PC-9 (cell line): ENCODE data around the gene LIN37. TPM values are rescaled to one million over a fixed set of nuclear protein-coding genes. Genes with fewer than 3 reads are reported as not detected.

ENCODE experiments used
- BruUV-seq: library from RNA; stranded (reverse); fragments of 400-500 nt; replicated peaks from 2 replicates; lab custom pipeline; 2021; lab: Mats Ljungman, UMichigan
- CTCF ChIA-PET: fragments of 300-600 bp; sonication (Branson Sonifier 250); formaldehyde crosslinking; loops from one replicate; lab custom pipeline; 2022; ENCODE audit warnings: antibody characterized with exemption; lab: Charles Lee
- POLR2A ChIA-PET: fragments of 300-600 bp; sonication (Branson Sonifier 250); formaldehyde crosslinking; loops from one replicate; lab custom pipeline; 2022; ENCODE audit warnings: antibody characterized with exemption; ENCODE audit not compliant: unreplicated experiment; lab: Charles Lee
- DNase-seq, 2 experiments: peaks; one replicate each; pipeline versions ENCODE4 v3.0.0 to v3.0.0-alpha.2; 2015 to 2022; ENCODE audit warnings: mixed read lengths in 1 of 2
- H2AFZ ChIP-seq: fragments of 200-600 bp; sonication (generic); 2 replicates; pipeline ENCODE4 v1.8.1; 2017; ENCODE audit warnings: antibody characterized with exemption
- H3F3A ChIP-seq: fragments of 200-600 bp; sonication (generic); 2 replicates; pipeline ENCODE4 v1.8.1; 2017; ENCODE audit warnings: antibody characterized with exemption, mild to moderate bottlenecking, low read depth; ENCODE audit not compliant: insufficient read depth
- H3K27ac ChIP-seq: fragments of 200-600 bp; sonication (generic); 2 replicates; pipeline ENCODE4 v1.6.1; 2016; ENCODE audit warnings: mixed run types
- H3K27me3 ChIP-seq: fragments of 200-600 bp; sonication (generic); 2 replicates; pipeline ENCODE4 v1.6.1; 2016; ENCODE audit warnings: low read depth, mixed run types; ENCODE audit not compliant: insufficient read depth
- H3K36me3 ChIP-seq: fragments of 200-600 bp; sonication (generic); 2 replicates; pipeline ENCODE4 v1.6.1; 2016; ENCODE audit warnings: low read depth, mixed run types
- H3K4me1 ChIP-seq: fragments of 200-600 bp; sonication (generic); replicated peaks from 2 replicates; pipeline ENCODE4 v1.6.1; 2016; ENCODE audit warnings: mixed run types; ENCODE audit not compliant: insufficient read depth
- H3K4me2 ChIP-seq: fragments of 200-600 bp; sonication (generic); 2 replicates; pipeline ENCODE4 v1.6.1; 2017; ENCODE audit warnings: mixed run types
- H3K4me3 ChIP-seq: fragments of 200-600 bp; sonication (generic); 2 replicates; pipeline ENCODE4 v1.6.1; 2016; ENCODE audit warnings: mixed run types
- H3K79me2 ChIP-seq: fragments of 200-600 bp; sonication (generic); 2 replicates; pipeline ENCODE4 v1.6.1; 2017; ENCODE audit warnings: low read depth, mixed run types
- H3K9me2 ChIP-seq: fragments of 200-600 bp; sonication (generic); 2 replicates; pipeline ENCODE4 v1.8.1; 2017; ENCODE audit warnings: mild to moderate bottlenecking; ENCODE audit not compliant: insufficient read depth
- H3K9me3 ChIP-seq: fragments of 200-600 bp; sonication (generic); 2 replicates; pipeline ENCODE4 v1.8.1; 2016; ENCODE audit warnings: low read depth; ENCODE audit not compliant: insufficient read depth
- H4K20me1 ChIP-seq: fragments of 200-600 bp; sonication (generic); 2 replicates; pipeline ENCODE4 v1.8.1; 2017; ENCODE audit not compliant: insufficient read depth
- CTCF ChIP-seq: fragments of 200-600 bp; sonication (generic); conservative IDR thresholded peaks from 2 replicates; pipeline ENCODE4 v1.6.1; 2017; ENCODE audit warnings: mixed run types, antibody characterized with exemption, mild to moderate bottlenecking, moderate library complexity
- EZH2 ChIP-seq: fragments of 200-600 bp; sonication (generic); IDR thresholded peaks from 2 replicates; pipeline ENCODE4 v1.8.0; 2017; ENCODE audit warnings: antibody characterized with exemption, low read depth
- intact Hi-C: fragments of 100-400 bp; cut with micrococcal nuclease; formaldehyde crosslinking; loops from one replicate; pipeline ENCODE4 v1.10.0; 2022; ENCODE audit not compliant: unreplicated experiment
- total RNA-seq: library from RNA; stranded (reverse); gene quantifications from 2 replicates; pipeline ENCODE4 v1.2.3, GENCODE V29; 2021

Gene LIN37
- total RNA-seq, 1 experiment from 2014 or later = 17.0 TPM

- H3K4me2 ChIP-seq = peak within 1 kb of the TSS; percentile 94
- peaks cover 38% of the 10 kb centered on the region for H3K4me1 ChIP-seq
- no peaks in the 10 kb centered on the region for H3K9me2 ChIP-seq
- H3K27ac ChIP-seq = peak within 1 kb of the TSS; percentile 95
- H3K9me3 ChIP-seq = no peaks in the 10 kb centered on the region
- H3K4me3 ChIP-seq = peak within 1 kb of the TSS; percentile 97
- peaks cover 29% of the 10 kb centered on the region for H3K79me2 ChIP-seq
- no peaks in the 10 kb centered on the region for H4K20me1 ChIP-seq
- BruUV-seq = TSS peak; percentile 64
- TF ChIP-seq CTCF = no peak
- TF ChIP-seq EZH2 = no peak
- H2AFZ ChIP-seq = peak within 1 kb of the TSS; percentile 95
- intact Hi-C loops = loop anchor here (2.0 to 10.0 kb wide), 3 partner anchors 29 to 249 kb away; partner anchors contain the start of genes HCST, NFKBID, SDHAF1 and TYROBP
- peaks cover 19% of the 10 kb centered on the region for H3F3A ChIP-seq
- peak; percentile 96 to 98 for DNase-seq
- no peaks in the 10 kb centered on the region for H3K27me3 ChIP-seq
- ChIA-PET CTCF (interaction anchor here (0.6 kb wide), 1 partner anchor 232 kb away, joined by 9 read pairs; the partner anchor contains the start of gene DMKN), POLR2A (interaction anchor here (0.5 to 0.7 kb wide), 6 partner anchors 90 to 970 kb away, joined by 3 to 27 read pairs (median 4); partner anchors contain the start of gene NFKBID)
- H3K36me3 ChIP-seq = no peaks in the 10 kb centered on the region
These were observed 2.9 kb upstream of the LIN37 start, which contains the start of the genes PSENEN and U2AF1L4 for GRCh38 chr19:35745328-35746086. Gene PSENEN (plus strand): TSS chr19:35745651. CDS start chr19:35745931, 280 bp downstream. Gene U2AF1L4 (minus strand): TSS chr19:35745418. CDS start chr19:35745391, 27 bp downstream.

- Histone ChIP-seq H2AFZ (peak overlapping the region; percentile 89), H3K9me2 (no peaks in the 10 kb centered on the region), H3K36me3 (no peaks in the 10 kb centered on the region), H3K27me3 (no peaks in the 10 kb centered on the region), H3K27ac (peak overlapping the region; percentile 35; the same call in 1 of the 2 replicates), H3F3A (peaks cover 19% of the 10 kb centered on the region), H3K79me2 (peaks cover 29% of the 10 kb centered on the region), H3K4me1 (peaks cover 36% of the 10 kb centered on the region), H3K4me3 (peak overlapping the region; percentile 97), H3K9me3 (no peaks in the 10 kb centered on the region), H4K20me1 (no peaks in the 10 kb centered on the region), H3K4me2 (peak overlapping the region; percentile 94)
- intact Hi-C loops = loop anchor here (10.0 kb wide), 2 partner anchors 159 to 249 kb away; partner anchors contain the start of genes HCST, NFKBID, SDHAF1 and TYROBP
- CTCF ChIA-PET = interaction anchor here (0.6 kb wide), 1 partner anchor 233 kb away, joined by 9 read pairs; the partner anchor contains the start of gene DMKN
- no peak for TF ChIP-seq CTCF
- no peak for TF ChIP-seq EZH2
- no peak for DNase-seq
- no TSS peak for BruUV-seq
- POLR2A ChIA-PET = interaction anchor here (0.6 kb wide), 2 partner anchors 433 to 969 kb away, joined by 3 to 4 read pairs; no protein-coding TSS in a partner anchor
These were observed 2.3 kb upstream of the LIN37 start for GRCh38 chr19:35746087-35746462.

- Histone ChIP-seq H3K9me2 (no peaks in the 10 kb centered on the region), H4K20me1 (no peaks in the 10 kb centered on the region), H3K27me3 (no peaks in the 10 kb centered on the region), H3K79me2 (peaks cover 29% of the 10 kb centered on the region), H3K4me3 (peak overlapping the region; percentile 97; the same call in 1 of the 2 replicates), H3K9me3 (no peaks in the 10 kb centered on the region), H3K27ac (no peak overlapping the region), H3K36me3 (no peaks in the 10 kb centered on the region), H3K4me2 (peak overlapping the region; percentile 94), H3F3A (peaks cover 19% of the 10 kb centered on the region), H2AFZ (no peak overlapping the region), H3K4me1 (peaks cover 36% of the 10 kb centered on the region)
- POLR2A ChIA-PET = interaction anchor here (0.7 kb wide), 1 partner anchor 11 kb away, joined by 25 read pairs; the partner anchor contains the start of gene PROSER3
- DNase-seq = no peak
- BruUV-seq = no TSS peak
- CTCF ChIA-PET = no interaction called here
- TF ChIP-seq EZH2 = no peak
- no peak for TF ChIP-seq CTCF
- intact Hi-C loops = loop anchor here (10.0 kb wide), 2 partner anchors 158 to 248 kb away; partner anchors contain the start of genes HCST, NFKBID, SDHAF1 and TYROBP
These were observed 1.8 kb upstream of the LIN37 start for GRCh38 chr19:35746531-35746930.
